ENCODE results near the gene CERK.

GRCh38 chr22:46659791-46660186 lies 78.3 kb downstream of the CERK start:
- TF ChIP-seq, protein P1, sequence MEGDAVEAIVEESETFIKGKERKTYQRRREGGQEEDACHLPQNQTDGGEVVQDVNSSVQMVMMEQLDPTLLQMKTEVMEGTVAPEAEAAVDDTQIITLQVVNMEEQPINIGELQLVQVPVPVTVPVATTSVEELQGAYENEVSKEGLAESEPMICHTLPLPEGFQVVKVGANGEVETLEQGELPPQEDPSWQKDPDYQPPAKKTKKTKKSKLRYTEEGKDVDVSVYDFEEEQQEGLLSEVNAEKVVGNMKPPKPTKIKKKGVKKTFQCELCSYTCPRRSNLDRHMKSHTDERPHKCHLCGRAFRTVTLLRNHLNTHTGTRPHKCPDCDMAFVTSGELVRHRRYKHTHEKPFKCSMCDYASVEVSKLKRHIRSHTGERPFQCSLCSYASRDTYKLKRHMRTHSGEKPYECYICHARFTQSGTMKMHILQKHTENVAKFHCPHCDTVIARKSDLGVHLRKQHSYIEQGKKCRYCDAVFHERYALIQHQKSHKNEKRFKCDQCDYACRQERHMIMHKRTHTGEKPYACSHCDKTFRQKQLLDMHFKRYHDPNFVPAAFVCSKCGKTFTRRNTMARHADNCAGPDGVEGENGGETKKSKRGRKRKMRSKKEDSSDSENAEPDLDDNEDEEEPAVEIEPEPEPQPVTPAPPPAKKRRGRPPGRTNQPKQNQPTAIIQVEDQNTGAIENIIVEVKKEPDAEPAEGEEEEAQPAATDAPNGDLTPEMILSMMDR (CRISPR knock-in tag; IDR thresholded peaks at IDR 0.05), result no peak
- TF ChIP-seq KMT2A (CRISPR knock-in tag; IDR thresholded peaks at IDR 0.05) (no peak), EZH2 (conservative IDR thresholded peaks at IDR 0.05; ENCODE audit: low read depth, low read length) (no peak), CHD4 (IDR thresholded peaks at IDR 0.05; ENCODE audit: borderline replicate concordance, low read length) (no peak), CHD2 (IDR thresholded peaks at IDR 0.05; ENCODE audit: low read depth, low read length) (no peak), MZF1 (CRISPR knock-in tag; IDR thresholded peaks at IDR 0.05; ENCODE audit: borderline replicate concordance) (no peak)
- TF ChIP-seq, protein P2, sequence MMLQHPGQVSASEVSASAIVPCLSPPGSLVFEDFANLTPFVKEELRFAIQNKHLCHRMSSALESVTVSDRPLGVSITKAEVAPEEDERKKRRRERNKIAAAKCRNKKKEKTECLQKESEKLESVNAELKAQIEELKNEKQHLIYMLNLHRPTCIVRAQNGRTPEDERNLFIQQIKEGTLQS (CRISPR knock-in tag; IDR thresholded peaks at IDR 0.05), result no peak

Data from HepG2 (cell line).